CD4-positive, alpha-beta T cell treated with Interleukin-6 at 100 ng/mL for 8 hours (primary cell): Measurements from ENCODE around the gene SLF1.

Source experiments
- DNase-seq: peaks from one replicate; pipeline ENCODE4 v3.0.0-alpha.2; 2020; ENCODE audit warnings: mixed read lengths, low spot score

SLF1 gene

DNA sequence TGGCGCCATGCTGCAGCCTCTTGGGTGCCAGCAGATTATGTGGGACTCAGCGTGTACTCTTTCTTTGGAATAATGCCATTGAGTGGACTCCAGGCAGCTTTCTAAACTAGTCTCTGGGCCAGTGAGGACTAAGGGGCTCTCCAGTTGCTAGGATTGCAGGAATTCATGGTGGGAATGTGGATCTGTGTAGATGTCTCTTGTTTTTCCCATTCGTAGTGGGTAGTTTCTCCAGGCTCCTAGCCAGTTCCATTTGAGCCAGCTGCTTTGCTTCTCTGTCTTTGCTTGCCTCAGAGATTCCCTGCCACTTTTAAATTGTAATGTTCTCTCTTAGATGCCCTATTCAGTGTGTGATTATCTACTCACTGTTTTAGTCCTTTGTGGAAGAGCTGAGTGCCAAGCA is 42.6 kb downstream of the SLF1 start:
- no peak for DNase-seq

DNA sequence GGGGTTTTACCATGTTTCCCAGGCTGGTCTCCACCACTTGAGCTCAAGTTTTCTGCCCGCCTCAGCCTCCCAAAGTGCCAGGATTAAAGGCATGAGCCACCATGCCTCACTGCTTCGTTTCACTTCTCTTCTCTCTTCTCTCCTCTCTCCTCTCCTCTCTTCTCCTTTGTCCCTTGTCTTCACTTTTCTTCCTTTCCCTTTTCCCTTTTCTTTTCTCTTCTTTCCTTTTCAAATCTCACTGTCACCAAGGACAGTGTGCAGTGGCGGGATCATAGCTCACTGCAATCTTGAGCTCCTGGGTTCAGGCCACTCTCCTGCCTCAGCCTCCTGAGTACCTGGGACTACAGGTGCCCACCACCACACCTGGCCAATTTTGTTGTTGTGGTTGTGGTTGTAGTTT is 49.5 kb downstream of the SLF1 start:
- DNase-seq, result no peak

GRCh38 chr5:94670726-94671125 is 52.3 kb downstream of the SLF1 start:
- no peak for DNase-seq

DNA sequence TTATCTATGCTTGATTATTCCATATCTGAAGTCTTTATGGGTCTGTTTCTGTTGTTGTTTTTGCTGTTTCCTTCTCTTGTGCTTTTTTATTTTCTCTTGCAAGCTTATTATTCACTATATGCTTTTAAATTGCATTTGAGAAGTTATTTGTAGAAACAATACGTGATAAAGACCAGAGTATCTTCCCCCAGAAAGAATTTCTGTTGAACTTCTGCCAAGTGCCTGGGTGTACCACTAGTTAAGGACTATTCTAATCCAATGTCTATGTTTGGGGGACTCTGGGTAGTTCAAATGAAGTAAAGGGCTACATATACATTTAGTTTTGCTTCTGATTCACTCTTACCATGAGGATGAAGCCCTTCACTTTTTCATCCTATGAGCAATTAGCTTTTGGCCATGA is 54.3 kb downstream of the SLF1 start:
- no peak for DNase-seq

- no peak for DNase-seq
These were observed 56.3 kb downstream of the SLF1 start for GRCh38 chr5:94674490-94675382.

- no peak for DNase-seq
These were observed 57.6 kb downstream of the SLF1 start for GRCh38 chr5:94675965-94676618.

DNA sequence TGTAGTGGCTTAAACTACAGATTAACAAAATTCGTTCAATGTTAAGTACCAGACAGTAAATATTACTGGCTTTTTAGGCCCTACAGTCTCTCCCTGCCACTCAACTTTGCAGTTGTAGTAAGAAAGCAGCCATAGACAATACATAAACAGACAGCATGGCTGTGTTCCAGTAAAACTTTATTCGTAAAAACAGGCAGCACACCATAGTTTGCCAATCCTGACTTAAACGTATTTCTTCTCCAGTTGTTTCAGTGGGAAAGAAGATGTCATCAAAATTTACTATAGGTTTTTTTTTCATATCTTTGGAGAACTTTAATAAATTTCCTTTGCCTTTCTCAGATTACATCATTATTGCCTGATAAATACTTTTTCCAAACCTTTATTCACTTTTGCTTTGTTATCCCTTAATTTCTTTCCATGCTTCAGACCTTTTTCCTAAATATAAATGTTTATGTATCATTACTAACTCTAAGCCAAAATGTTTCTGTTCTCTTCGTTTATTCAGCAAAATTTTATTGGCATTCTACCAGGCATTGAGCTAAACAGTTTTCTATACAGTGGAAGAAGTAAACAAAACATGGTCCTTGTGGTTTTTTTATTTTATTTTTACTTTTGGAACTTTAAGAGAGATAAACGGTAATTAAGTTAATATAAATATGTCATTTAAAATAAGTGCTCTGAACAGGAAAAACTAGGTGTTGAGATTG is 64.5 kb downstream of the SLF1 start:
- DNase-seq, result no peak

DNA sequence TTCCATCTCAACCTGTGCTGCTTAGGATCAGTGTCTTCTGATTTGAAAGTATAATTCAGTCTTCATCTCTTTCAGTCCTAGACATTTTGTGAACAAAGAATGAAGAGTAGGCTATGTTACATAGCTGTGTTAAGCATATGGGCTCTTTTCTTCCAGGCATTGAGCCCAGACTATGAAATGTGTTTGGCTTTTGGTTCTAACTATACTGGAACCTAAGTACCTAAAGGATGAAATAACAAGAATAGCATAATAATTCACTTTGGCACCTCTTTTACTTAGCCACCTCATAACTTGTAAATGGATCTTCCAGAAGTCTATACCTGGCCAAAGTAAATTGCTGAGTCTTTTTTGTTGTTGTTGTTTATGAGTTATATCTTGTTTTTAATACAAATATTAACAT is 71.4 kb downstream of the SLF1 start:
- no peak for DNase-seq

- no peak for DNase-seq
These were observed 72.3 kb downstream of the SLF1 start for GRCh38 chr5:94690778-94691177.

DNA sequence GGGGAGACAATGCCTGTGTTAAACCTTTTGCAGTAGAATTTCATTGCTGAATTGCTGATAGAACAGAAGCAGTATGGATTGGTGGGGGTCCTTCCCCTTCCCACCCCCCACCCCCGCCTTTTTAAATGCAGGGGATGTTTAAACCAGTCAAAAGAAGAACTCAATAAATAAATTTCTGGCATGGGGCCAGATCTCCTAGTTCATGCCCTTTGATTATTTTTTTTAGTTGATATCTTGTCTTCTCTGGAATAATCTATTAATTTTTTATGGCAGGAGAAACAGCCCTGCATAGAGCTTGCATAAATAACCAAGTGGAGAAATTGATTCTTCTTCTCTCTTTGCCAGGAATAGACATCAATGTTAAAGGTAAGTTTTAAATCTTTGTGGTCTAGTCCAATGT is 72.8 kb downstream of the SLF1 start:
- no peak for DNase-seq

- no peak for DNase-seq
These were observed 73.5 kb downstream of the SLF1 start for GRCh38 chr5:94691949-94692348.

GRCh38 chr5:94692581-94692980 is 74.1 kb downstream of the SLF1 start:
- DNase-seq, result no peak

- peak; percentile 6 for DNase-seq
These were observed 74.8 kb downstream of the SLF1 start for GRCh38 chr5:94693043-94693822.

GRCh38 chr5:94693845-94694370 is 75.4 kb downstream of the SLF1 start:
- no peak for DNase-seq

- DNase-seq, result no peak
These were observed 76.2 kb downstream of the SLF1 start for GRCh38 chr5:94694671-94695070.

DNA sequence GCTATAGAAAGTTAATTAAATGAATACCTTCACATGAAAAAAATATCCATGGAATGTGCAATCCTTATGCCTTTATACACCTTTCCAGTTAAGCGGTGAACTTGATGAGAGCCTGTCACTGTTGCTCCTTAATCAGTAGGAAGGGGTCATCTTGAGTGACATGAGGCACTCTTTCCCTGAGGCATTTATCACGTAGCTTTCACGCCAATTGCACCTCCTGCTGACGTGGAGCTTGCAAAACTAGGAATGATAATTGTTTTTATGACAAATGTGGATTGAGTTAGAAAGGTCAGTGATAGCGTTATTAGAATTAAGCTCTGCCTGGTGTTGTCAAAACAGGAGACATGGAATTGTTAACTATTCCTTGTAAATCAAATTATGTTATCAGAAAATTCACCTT is 79.7 kb downstream of the SLF1 start:
- DNase-seq, result no peak

GRCh38 chr5:94699562-94699961 is 81.1 kb downstream of the SLF1 start:
- no peak for DNase-seq

GRCh38 chr5:94700592-94700991 is 82.1 kb downstream of the SLF1 start:
- no peak for DNase-seq

- DNase-seq, result no peak
These were observed 84.3 kb downstream of the SLF1 start for GRCh38 chr5:94702729-94703128.

- DNase-seq, result no peak
These were observed 87.0 kb downstream of the SLF1 start for GRCh38 chr5:94705427-94705826.

DNA sequence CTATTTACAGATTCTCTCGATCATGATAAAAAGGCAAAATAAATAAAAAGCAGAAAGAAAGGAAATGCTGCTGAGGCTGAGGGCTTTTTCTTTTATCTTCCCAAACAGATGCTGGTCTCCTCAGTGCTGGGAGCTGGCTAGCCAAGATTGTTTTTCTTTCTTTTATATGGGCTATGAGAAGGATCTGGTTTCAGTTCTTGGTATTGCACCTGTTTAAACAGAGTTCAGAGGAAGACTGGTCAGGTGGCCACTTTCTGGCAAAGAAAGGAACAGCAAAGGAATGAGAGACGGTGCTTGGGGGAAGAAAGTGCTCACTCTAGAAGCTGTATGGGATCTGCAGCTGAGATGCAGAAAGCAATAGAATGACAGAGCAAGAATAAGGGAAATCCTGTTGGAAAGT is 88.9 kb downstream of the SLF1 start:
- DNase-seq, result no peak

DNA sequence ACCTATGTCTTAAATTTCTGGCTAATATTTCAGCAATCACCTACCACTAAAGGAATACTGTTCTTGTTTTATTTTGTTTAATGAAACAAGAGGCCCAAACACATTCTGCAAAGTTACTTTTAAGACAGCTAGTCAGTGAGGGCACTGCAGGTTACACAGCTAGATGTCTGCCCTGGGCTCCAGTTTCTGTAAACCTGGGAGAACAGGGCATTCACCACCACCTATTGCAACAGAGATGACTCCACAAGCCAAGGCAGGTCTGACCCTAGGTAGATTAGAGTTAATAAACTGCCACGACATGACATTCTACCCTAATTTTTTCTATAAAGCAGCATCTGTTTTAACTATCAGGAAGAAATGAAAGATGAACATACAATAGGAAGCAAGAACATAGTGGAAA is 90.8 kb downstream of the SLF1 start:
- no peak for DNase-seq
